GM19043 (cell line): ENCODE measurements around the gene MOV10.
"Not testable (repeated sequence)": the region's sequence is repeated elsewhere in the genome, so short reads cannot be mapped to it uniquely, and the experiment has no call there.

ENCODE experiments used
- ATAC-seq: cut with Tn5 transposase; IDR thresholded peaks from one replicate; pipeline ENCODE4 v1.9.1; 2021; ENCODE audit warnings: low read depth; ENCODE audit not compliant: unreplicated experiment

Gene MOV10

GRCh38 chr1:112711670-112712069, 37.2 kb downstream of the MOV10 start:
- ATAC-seq: no peak

DNA sequence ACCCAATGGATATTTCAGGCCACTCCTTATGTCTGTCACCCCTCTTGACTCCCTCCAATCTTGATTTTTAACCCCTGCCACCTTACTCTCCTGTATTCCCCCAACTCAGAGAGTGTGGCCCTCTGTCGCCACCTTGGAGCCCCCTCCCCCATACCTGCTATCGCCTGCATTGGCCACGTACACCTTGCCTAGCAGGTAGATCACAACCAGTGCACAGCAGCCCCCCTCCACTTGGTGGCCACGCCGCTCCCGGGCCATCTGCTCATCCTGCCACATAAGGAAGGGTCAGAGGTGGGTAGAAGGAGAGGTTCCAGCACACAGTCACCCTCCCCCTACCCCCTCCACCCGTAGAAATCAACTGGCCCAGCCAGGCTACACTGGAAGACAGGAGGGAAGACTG, 37.7 kb downstream of the MOV10 start:
- ATAC-seq: no peak

GRCh38 chr1:112712701-112713128, 38.3 kb downstream of the MOV10 start:
- ATAC-seq: no peak

DNA sequence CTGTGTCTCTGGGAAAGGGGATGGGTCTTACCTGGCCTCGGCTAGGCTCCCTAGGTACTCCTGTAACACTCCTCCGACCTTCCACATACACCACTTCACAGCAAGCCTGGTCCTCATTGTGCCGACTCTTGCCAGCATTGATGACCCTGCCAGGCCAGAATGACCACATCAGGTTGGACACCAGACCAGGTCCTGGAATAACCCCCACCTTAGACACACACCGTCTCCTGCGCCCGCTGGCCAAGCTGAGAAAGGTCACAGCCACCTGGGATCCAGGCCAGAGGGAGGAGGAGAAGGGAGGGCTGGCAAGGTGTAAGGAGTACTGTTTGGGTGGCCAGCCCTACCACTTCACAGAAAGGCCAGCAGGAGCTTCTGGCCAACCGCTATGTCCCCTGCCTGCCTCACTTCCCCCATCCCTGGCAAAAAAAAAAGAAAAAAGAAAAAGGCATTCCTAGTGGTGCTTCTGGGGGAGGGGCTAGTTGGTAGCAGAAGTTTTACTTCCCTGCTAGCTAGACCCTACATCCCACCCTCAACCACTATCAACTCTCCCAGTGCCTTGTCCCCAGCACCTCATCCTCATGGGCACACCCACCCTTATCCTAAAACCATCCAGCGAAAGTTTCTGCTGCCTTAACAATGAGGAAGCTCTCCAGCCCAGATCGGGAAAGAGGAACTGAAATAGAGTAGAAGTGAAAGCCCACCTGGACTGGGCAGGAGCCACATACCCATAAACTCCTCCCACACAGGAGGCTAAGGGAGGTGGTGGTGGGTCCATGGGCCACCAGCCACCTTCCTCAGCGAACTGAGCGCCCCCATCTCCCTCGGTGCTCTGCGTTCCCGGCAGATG, 39.2 kb downstream of the MOV10 start:
- ATAC-seq: peak; percentile 30

GRCh38 chr1:112714313-112715263, 40.1 kb downstream of the MOV10 start:
- ATAC-seq: peak; percentile 9

DNA sequence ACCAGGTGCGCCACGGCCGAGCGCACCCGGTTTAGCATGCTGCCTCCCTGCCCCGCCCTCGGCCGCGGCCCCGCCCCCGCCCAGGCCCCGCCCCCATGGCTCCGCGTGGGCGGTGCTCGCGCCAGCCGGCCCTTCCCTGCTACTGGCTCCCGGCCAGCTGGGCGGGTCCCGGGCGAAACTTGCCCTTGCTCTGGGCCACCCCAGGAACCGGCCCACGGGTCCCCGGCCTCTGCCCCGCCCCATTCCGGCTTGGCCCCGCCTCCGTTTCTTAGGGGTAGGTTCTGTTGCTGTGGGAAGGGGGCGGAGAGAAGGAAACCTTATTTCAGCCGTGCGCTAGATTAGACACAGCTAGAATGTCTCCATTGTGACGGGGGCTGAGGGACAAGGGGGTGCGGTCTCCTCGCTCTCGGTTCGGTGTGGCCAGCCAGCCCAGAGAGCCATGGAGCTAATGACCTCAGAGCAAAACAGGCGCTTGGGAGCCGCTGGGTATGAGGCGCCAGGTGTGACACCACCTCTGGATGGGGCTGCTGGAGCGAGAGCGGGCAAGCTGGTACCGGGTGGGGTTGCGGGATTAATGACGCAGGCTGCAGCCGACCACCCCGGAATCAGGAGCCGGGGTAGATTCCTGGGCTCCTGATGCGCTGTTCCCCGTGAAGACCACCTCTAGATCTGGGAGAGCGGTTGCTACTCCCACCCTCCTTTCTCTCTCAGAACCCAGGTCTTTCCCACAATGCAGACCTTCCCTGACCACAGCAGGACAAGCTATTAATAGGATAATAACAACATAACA, 41.0 kb downstream of the MOV10 start, which contains the start of gene PPM1J:
PPM1J (minus strand) TSS at position 69 of the 790 bp plus-strand sequence; CDS start at position 38, 31 bp downstream.
- ATAC-seq: peak; percentile 71

DNA sequence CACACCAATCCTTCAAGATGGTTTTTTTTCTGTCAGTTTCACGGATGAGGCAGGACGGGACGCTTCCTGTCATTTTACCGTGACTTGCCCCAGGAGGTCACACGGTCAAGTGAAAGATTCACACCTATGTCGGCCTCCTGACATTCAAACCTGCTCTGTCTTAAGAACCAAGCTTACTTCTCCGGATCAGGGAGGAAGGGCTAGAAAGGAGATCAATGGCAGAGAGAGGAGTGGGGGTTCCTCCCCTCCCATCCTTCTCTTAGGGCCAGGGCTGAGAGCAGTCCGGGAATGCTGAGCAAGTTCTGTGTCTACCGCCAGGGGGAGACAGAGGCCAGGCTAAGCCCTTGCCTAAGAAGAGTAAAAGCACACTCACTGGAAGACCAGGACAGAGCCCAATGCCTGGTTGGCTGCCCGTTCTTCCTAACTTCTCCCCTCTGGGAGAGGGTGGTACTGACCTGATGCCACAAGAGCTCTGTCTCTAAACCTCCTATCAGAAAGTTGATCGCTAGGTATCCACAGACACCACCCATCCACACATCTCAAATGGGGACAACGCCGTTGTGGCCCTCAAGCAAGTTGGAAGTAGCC, 41.8 kb downstream of the MOV10 start:
- ATAC-seq: no peak

DNA sequence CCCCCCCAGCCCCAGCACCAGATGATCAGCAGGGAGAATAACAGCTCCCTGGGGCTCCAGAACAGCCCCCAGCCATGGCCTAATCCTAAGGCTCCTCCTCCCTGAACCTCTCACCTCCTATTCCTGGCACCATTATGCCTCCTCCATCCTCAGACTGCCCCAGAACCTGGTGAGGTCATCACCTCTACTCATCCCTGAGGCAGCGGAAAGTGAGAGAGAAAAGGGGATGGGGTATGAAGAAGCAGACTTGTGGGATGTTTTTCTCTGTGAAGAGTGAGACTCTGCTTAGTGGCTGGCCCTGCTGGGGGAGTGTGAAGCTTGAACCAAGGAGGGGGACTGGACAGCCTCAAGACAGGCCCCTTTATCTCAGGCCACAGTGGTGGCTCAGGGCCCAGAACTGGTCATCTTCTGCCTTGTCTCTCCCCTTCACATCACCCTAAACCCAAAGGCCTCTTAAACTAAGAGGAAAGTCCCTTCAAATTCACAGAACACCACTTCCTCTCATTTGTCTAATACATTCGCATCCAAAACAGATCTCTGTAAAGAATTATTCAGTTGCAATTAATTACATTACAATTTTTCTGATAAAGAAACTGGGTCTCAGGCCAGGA, 42.9 kb downstream of the MOV10 start:
- no peak for ATAC-seq

GRCh38 chr1:112718691-112719418, 44.4 kb downstream of the MOV10 start:
- ATAC-seq: no peak

GRCh38 chr1:112719706-112720105, 45.2 kb downstream of the MOV10 start:
- ATAC-seq: no peak

- ATAC-seq: no peak
Measured at GRCh38 chr1:112720800-112721199, 46.3 kb downstream of the MOV10 start.

GRCh38 chr1:112721294-112721693, 46.8 kb downstream of the MOV10 start:
- not testable (repeated sequence) for ATAC-seq

DNA sequence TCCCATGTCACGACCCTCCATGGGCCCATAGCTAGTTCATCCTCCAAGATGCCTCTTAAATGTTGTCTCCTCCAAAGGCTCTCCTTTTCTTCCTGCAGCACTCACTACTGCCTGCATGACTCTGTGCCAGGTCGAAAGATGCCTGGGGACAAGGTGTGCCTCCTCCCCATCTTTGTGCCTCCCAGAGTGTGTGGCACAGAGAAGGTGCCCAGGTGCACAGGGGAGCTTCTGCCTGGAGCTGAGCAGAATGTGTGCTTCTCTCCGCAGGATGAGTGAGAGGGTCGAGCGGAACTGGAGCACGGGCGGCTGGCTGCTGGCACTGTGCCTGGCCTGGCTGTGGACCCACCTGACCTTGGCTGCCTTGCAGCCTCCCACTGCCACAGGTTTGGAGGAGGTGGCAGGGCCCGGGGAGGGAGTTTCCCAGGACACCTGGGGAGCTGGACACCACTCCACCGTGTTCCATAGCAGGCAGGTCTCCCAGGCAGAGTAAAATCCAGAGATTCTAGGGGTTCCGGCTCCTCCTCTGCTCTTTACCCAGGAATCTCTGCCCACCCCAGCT, 47.6 kb downstream of the MOV10 start:
- ATAC-seq: no peak

DNA sequence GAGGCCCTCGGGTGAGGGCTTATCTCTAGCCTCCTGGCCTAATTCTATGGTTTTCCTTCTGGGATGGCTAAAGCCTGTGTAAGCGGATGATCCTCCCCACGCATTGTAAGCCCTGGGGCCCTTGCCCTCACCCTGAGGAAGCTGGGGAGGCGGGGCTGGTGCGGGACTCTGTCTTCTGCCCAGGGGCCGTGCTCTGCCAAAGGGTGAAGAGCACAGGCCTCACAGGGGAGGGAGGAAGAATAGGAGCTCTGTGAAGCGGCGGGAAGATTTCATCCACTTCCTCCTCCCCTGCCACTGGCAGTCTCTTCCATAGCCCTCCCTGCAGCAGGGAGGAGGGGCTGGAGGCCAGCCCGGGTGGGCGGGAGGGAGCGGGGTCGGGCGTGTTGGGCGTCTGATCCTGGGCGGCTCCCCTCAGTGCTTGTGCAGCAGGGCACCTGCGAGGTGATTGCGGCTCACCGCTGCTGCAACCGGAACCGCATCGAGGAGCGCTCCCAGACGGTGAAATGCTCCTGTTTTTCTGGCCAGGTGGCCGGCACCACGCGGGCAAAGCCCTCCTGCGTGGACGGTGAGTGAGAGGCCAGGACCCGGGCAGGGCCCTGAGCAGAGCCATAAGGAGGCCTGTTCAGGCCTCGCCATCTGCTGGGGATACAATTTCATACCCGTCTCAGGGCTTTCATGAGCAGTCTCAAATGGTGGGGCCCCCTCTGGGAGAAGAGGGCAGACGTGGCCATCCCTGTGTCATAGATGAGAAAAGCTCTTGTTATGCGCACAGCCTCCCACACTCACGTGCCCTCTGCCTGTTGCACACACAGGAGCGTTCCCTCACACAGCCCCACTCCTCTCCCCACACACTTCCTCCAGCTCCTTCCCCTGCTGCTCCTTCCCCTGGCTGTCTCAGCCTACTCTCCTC, 48.4 kb downstream of the MOV10 start:
- ATAC-seq: no peak

- no peak for ATAC-seq
Measured at GRCh38 chr1:112723511-112723839, 49.0 kb downstream of the MOV10 start.

DNA sequence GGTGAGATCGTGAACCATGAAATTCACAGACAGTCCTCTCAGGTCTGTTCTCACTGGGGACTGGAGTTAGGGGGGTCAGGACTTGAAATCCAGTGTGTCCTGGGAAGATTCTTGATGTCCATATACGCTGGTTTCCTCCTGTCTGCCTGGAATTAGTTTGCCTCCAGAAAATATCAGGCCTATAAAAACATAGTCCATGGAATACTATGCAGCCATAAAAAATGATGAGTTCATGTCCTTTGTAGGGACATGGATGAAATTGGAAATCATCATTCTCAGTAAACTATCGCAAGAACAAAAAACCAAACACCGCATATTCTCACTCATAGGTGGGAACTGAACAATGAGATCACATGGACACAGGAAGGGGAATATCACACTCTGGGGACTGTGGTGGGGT, 49.8 kb downstream of the MOV10 start:
- not testable (repeated sequence) for ATAC-seq

DNA sequence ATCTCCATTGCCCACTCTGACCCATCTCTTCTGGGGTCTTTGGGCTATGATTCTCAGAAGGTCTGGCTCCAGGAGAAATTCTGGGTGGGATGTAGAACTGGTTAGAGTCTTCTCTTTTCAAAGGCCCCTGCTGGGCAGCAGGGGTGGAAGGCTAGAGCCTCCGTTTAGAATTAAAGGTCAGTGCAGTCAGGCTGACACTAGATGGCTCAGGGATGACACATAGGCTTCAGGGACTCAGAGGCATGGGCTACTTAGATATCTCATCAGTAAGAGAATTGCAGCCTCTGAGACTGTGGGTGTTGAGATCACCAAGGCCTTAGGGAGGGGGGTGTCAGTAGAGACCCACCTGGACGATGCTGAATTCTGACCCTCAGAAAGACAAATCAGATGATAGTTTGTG, 53.3 kb downstream of the MOV10 start:
- ATAC-seq: no peak
